ENCODE data around the gene PTGES2. TPM values are rescaled to one million over a fixed set of nuclear protein-coding genes. Genes with fewer than 3 reads are reported as not detected.

The PTGES2 gene
- total RNA-seq, 1 donor from 2014 or later, result 39.5 TPM

DNA sequence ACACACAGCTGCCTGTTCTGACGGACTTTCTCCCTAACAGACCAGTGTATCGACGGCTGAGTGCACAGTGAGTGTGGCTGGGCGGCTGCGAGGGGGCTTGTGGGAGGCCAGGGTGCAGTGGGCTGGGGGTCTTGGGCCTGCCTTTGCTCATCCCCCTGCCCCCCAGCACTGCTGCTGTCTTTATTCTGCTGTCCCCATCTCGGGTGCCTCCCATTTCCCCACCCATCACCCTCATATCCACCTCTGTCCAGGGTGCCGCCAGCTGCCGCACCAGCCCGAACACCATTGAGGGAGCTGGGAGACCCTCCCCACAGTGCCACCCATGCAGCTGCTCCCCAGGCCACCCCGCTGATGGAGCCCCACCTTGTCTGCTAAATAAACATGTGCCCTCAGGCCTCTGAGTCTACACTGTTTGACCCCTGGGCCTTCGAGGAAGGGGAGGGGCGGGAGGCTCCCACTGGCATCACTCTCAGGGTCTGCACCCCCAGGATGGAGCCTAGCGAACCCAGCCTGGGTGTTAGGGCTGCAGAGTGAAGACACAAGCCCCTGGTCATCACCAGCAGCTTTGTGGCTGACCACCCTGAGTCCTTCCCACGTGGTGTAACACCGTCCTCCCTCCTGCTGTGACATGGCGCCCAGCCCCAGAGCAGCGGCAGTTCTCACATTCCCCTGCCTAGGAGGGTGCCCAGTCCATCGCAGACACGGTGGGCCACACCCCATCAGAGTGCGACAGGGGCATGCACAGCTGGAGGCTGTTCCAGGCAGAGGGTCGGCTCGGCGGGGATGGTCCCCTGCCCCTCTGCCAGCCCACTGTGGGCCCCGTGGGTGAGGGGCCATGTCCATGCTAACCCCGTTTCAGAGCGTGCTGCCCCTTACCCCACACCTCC lies 25.8 kb upstream of the PTGES2 start:
- no peak for DNase-seq

DNA sequence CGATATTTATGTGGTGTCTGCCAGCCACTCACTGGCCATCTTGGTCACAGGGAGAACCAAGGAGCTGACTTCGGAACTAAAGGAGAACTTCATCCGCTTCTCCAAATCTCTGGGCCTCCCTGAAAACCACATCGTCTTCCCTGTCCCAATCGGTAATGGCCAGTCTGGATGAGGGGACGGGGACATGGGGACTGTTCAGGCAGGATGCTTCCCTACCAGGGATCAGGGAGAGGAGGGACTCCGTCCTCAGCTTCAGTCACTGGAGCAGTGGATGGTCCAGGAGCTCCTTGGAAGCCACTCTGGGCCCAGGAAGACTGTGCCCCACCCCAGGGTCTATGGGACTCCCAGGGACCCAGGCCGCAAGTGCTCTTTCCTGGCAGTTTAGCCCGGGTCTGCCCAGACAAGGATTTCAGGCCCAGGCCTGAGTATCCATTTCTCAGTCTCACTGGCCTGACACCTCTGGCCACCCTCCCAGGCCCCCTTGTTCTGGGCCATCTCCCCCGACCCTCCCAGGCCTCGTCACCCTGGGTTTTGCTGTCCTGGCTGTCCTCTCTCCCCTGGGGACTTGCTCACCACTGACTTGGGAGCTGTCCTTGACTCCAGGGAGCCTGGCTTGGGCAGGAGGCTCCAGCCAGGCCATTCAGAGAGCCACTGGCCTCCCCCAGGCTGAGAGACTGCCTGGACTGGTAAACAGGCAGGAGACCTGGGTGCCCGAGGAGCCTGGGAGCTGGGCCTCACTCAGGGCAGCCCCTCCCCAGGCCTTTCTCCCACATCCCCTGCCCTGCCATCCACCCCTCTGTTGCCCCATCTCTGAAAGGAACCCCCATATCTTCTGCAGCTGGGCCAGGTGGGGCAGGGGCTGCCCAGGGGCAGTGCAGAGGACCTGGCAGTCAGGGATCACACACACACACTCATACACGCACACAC lies 24.9 kb upstream of the PTGES2 start:
- DNase-seq, result no peak

DNA sequence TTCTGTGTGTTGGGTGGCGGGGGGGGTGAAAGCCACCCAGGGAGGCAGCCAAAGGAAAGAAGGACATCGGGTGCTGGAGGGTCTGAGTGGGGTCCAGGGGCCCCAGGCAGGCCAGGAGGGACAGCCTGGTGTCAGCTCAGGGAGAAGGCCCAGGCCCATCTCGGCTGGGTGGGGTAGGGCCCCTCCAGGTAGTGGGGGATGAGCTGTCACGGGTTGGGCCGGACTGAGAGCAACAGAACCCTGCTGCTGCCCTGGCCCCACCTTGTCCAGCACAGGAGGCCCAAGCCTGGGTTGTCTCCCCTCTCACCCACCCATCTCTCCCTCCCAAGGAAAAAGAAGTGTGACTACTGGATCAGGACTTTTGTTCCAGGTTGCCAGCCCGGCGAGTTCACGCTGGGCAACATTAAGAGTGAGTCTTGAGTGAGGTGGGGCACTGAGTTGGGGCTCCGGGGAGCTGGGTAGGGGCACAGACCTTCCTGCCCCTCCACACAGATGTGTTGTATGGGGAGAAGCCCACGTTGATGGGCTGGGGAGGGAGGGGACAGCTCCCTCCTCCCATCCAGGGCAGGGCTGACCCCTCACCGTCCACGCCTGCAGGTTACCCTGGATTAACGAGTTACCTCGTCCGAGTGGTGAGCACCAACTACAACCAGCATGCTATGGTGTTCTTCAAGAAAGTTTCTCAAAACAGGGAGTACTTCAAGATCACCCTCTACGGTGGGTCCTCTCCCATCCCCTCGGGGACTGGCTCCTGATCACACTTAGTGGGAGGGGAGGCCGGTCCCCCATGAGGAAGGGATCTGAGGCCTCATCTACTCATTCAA lies 24.0 kb upstream of the PTGES2 start:
- no peak for DNase-seq

DNA sequence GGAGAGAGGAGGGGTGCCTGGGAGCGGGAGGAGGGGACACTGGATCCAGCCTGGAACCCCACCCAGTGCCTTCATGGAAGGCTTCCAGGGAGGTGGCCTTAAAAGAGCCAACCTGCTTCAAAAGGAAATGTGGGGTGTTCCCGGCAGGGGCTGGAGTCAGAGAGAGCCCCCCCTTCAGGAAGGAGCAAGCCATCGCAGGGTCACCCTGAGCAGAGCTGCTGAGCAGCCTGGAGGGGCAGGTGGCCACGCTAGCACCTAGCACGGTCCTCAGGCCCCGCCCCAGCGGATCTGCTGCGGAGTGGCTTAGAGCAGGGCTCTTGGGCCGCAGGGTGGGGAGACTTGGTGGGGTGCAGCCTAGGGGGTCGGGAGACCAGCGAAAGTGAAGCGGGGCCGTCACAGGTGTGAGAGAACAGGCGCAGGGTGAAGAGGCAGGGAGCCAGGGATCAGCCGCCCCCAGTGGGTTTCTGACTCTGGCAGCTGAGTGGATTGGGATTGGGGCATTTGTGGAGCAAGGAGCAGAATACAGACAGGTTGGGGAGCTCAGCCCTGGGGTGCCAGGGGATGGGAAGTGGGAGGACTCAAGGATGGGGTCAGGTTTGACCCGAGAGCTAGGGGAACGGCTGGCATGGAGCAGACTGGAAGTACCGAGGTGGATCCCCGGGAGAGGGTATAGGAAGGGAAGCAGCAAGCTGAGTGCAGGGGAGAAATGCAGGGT lies 23.2 kb upstream of the PTGES2 start:
- DNase-seq, result no peak

DNA sequence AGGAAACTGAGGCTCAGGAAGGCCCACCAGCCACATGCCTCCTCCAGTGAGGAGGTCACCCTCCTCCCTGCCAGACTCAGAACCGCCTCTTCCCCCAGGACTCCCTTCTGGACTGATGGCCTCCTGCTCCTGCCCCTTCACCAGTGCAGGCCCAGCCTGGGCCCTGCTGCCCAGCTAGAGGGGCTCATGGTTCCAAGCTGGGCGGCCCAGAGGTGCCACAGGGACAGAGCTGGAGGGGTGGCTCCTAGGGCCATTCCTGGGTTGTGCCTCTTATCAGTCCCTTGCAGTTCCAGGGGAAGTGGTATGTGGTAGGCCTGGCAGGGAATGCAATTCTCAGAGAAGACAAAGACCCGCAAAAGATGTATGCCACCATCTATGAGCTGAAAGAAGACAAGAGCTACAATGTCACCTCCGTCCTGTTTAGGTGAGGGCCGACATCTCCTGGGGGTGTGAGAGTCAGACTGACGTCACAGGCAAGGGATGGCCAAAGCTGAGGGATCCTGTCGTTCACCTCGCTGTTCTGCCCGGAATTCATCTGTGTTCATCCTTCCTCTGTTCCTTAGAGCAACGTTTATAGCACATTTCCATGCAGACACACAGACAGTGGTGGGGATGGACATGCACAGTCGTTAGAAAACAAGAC lies 22.5 kb upstream of the PTGES2 start:
- DNase-seq, result no peak

DNA sequence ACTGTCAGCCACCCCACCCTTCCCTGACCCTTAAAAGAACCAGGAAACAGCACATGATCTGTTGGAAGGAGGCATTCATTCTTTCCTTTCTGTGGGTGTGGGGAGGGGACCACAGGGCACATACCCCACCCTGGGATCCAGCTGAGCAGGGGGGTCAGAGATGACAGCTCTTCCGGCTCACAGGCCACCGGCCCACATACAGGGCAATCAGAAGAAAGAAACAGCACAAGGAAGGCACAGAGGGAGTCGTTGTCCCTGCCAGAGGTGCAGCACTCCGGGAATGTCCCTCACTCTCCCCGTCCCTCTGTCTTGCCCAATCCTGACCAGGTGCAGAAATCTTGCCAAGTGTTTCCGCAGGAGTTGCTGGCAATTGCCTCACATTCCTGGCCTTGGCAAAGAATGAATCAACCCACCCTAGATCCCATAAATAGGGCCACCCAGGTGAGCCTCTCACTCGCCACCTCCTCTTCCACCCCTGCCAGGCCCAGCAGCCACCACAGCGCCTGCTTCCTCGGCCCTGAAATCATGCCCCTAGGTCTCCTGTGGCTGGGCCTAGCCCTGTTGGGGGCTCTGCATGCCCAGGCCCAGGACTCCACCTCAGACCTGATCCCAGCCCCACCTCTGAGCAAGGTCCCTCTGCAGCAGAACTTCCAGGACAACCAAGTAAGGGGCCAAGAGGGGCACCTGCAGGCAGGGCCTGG lies 21.6 kb upstream of the PTGES2 start, which contains the start of gene LCN2:
TSS of gene LCN2 (plus strand) at position 453 of the 701 bp plus-strand sequence. CDS start at position 526, 73 bp downstream.
- no peak for DNase-seq

DNA sequence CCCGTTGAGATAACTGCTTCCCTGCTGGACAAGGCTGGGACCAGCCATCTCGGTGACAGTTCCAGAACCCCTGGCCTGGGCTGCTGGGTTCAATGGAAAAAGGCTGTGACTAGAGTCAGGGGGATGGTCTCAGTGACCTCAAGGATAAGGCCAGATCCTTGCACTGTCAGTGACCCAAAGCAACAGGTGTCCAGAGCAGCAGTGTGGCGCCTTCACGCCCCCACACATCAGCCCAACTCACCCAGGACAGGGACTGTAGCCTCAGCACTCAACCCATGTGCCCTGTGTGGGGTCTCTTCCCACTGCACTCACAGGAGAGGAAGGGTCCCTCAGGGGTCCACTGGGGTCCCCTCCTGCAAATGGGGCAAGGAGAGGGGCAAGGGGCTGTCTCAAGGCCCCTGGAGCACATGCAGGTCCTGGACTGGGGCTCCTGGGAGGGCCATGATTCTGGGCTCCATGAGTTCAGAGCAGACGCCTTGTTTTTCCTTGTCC lies 21.0 kb upstream of the PTGES2 start:
- no peak for DNase-seq

DNA sequence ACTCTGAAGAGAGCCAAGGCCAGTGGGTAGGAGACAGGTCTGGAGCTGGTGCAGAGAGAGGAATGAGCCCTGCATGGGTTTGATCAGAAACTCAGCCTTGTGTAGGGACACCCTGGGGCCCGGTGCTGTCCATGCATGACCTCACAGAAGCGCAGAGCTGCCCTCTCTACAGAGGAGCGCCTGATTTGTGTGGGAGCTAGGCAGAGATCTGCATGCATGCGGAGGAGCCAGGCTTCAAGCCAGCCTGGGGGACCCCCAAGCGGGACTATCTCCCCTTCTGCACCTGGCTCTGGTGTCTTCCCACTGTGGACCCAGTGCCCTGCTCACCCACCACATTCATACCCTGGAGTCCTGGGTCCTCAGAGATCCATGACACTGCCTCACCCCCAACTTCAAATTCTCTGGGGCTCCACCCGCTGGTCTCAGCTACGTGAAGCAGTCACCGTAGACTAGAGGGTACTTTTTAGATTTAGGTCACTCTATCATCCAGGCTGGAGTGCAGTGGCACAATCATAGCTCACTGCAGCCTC lies 19.1 kb upstream of the PTGES2 start:
- DNase-seq, result no peak

DNA sequence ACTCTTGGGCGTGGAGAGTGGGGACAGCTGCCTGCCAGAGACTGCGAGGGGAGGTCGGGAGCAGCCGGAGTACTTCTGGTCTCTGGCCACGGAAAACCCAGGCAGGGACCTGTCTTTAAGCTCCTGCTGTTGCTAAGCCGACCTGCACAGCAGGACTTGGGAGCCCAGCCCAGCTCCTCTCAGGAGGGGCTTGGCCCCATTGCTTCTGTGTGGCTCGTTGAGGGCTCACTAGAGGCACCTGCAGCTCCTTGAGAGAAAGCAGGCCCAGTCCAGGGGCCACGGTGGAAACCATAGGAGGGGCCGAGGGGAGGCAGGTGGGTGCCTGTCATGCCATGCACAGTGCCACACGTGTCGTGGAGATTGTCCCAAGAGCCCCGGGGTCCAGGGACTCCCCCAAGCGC lies 18.4 kb upstream of the PTGES2 start:
- DNase-seq, result no peak

DNA sequence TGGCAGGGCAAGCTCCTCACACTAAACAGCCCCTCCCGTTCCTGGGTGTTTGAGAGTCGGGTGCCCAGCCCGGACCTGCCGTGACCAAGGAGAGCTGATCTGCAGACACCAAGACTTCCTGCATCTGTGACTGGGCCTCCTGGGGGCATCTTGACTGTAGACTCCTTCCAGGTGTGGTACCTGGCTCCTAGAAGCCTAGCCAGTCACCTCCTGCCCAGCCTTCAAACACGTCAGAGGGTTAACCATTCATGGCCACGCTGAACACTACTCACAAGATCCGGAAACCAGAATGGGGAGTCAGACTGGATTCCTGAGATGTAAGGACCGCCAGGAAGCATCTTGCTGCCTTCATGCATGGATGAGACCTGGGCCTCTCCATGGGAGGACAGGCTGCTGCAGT lies 18.0 kb upstream of the PTGES2 start:
- no peak for DNase-seq

DNA sequence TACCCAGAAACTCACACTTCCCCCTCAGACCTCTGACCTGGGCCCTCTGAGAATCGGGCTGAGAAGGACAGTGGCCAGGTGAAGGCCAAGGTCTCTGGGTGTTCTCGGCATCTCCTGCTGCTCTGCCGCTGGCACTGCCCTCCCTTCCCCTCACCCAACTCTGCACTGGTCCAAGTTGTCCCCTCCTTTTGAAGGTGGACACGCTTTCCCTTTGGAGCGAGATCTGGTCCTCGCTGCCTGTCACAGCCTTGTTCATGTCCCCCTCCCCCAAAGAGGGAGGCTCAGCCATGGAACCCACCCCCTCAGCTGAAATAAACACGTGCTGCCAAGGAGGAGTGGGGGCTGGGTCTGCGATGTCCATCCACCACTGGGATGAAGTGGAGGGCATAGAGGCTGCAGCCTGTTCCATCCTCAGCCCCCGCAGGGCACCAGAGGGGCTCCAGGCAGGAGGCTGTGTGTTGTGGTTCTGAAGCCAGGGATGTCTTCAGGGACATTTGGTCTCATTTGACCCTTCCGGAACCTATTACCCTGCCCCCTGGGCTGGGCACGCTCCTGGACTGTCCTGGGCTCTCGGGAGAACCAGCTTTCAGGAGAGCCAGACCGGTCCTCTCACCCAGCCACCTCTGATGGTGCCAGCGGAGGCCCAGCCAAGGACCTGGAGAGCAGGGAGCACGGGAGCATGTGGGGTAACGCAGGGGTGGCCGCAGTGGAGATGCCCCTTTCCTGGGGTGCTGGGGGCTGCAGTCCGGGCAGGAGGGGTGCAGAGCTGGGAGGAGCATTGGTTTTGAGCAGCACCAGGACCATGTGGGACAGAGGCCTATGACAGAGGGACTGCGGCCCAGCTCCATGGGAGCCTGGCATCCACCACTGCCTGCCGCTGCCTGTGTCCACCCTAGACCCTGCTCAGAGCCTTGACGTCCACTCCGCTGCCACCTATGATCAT lies 17.0 kb upstream of the PTGES2 start:
- DNase-seq, result no peak

DNA sequence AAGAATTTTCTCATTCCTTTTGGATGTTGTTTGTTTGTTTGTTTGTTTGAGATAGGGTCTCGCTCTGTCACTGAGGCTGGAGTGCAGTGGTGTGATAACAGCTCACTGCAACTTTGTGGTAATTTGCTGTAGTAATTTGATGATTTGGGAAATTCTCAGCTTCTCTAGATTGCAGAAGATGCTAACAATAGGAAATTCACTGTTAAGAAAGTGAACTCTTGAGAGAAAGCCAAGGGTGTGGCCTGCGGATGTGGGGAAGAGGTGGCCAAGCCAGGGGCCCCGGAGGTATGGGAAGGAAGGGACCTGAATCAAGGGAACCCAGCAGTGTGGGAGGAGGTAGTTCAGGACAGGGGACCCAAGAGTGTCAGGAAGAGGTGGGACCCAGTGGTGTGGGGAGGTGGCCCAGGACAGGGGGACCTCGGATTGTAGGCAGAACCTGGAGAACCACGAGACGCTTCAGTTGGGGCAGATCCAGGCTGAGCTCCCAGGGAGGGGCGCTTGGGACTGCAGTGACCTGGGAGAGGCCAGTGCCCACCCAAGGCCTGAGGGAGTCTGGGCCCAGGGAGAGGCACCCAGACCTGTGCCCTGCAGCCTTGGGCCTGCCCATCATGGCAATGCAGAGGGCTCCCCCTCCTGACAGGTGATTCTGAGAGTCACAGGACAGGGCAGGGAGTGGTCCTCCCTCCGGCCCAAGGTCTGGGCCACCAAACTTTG lies 16.2 kb upstream of the PTGES2 start:
- DNase-seq, result no peak

DNA sequence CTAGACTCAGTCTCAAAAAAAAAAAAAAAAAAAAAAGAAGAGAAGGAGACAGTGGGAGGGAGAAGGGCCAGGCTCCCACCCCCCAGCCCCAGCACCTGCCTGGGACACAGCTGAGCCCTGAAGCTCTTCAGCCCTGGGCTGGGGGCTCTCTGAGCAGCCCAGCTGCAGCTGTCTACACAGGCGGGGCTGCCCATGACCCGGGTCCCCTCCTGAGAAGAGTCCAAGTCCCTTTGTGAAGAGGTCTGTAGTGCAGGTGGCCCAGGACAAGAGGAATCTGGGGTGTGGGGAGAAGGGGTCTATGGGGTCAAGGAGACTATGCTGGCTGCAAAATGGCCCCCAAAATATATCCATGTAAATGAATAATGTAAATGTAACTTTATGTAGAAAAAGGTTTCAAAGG lies 15.1 kb upstream of the PTGES2 start:
- DNase-seq, result no peak

DNA sequence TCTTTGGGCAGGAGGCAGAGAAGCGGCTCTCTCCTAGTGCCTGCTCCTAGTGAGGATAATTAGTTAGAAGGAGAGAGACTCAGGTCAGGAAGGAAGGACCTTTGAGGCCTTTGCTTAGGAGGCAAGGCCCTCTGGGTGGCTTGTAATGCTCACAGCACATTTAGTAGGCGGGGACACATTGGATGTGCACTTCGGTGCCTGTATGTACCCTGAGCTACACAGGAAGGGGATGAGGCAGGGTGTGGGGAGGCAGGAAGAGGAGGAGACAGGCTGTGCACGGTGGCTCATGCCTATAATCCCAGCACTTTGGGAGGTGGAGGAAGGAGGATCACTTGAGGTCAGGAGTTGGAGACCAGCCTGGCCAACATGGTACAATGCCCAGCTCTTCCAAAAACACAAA lies 14.5 kb upstream of the PTGES2 start:
- DNase-seq, result no peak

DNA sequence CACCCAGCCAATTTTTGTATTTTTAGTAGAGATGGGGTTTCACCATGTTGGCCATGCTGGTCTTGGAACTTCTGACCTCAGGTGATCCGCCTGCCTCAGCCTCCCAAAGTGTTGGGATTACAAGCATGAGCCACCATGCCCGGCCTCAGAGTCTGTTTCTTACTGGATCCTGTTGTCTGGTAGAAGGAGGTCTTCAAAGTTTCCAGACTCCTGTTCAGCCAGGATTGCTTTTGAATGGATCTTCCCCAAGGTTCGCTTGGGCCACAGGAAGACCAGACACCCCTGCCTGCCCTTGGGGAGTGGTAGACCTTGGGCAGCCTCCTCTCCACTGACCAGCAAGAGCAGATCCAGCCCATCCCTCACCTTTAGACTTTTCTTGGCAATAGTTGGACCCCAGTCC lies 14.1 kb upstream of the PTGES2 start:
- DNase-seq, result no peak

DNA sequence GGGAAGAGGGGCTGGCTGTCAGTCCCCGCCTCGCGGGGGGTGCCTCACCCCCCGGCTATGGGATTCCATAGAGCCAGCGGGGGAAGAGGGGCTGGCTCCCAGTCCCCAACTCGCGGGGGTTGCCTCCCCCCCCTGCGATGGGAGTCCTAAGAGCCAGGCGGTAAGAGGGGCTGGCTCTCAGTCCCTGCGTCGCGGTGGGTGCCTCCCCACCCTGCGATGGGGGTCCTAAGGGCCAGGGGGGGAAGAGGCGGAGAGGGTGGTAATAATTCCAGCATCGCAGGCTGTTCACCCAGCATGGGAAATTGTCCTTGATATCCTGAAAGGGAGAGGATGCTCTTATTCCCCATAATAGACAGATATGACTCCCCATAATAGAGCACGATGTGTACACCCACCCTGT lies 12.1 kb upstream of the PTGES2 start:
- no peak for DNase-seq

DNA sequence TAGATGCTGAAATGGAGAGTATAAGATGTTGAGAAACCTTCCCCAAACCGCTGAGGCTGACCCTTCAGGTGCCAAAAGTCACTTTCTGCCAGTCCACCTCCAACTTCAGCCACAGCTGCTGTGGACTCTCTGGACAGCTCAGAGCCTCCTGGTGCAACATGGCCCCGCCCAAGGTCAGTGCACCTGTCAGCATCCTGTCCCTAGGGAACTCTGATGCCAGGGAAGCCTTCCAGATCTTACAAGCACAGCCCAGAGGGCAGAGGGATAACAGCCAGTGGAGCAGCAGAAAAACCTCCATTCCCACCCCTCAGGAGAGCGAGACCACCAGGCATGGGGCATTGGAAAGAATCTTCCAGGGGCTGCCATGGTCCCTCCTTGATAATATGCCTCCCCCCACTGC lies 10.5 kb upstream of the PTGES2 start:
- DNase-seq, result no peak
